Measurements from ENCODE around the gene OSGEP.

The OSGEP gene

GRCh38 chr14:20469242-20469889, 14.8 kb upstream of the OSGEP start, which contains the start of gene PNP (continued):
- TF ChIP-seq PRDM2 (tag by site-specific recombination; IDR thresholded peaks at IDR 0.05; ENCODE audit: borderline replicate concordance) (peak; percentile 96; the same call in 1 of the 2 replicates), BCL11A (tag by site-specific recombination; IDR thresholded peaks at IDR 0.05; ENCODE audit: low read depth) (no peak), ZFP41 (tag by site-specific recombination; IDR thresholded peaks at IDR 0.05; ENCODE audit: borderline replicate concordance) (no peak), ZNF707 (tag by site-specific recombination; IDR thresholded peaks at IDR 0.05) (no peak; the same call in 1 of the 2 replicates), ZBTB8A (tag by site-specific recombination; IDR thresholded peaks at IDR 0.05) (peak; percentile 93), ZNF350 (tag by site-specific recombination; IDR thresholded peaks at IDR 0.05) (no peak), ZSCAN23 (tag by site-specific recombination; IDR thresholded peaks at IDR 0.05) (peak; percentile 74; the same call in 1 of the 2 replicates), ZBTB11 (tag by site-specific recombination; conservative IDR thresholded peaks at IDR 0.05; ENCODE audit: low read depth) (no peak; the same call in 1 of the 2 replicates), ZNF664 (tag by site-specific recombination; IDR thresholded peaks at IDR 0.05) (no peak), ZNF571 (tag by site-specific recombination; IDR thresholded peaks at IDR 0.05) (no peak), ZNF423 (tag by site-specific recombination; IDR thresholded peaks at IDR 0.05) (peak; percentile 79), MZF1 (tag by site-specific recombination; IDR thresholded peaks at IDR 0.05; ENCODE audit: borderline replicate concordance) (peak; percentile 77; the same call in 1 of the 2 replicates), ZNF366 (tag by site-specific recombination; conservative IDR thresholded peaks at IDR 0.05) (no peak; the same call in 1 of the 2 replicates), ZNF132 (tag by site-specific recombination; IDR thresholded peaks at IDR 0.05; ENCODE audit: borderline replicate concordance) (no peak), ZNF600 (tag by site-specific recombination; IDR thresholded peaks at IDR 0.05) (peak; percentile 99), PATZ1 (tag by site-specific recombination; IDR thresholded peaks at IDR 0.05) (peak; percentile 48), ZNF560 (tag by site-specific recombination; IDR thresholded peaks at IDR 0.05; ENCODE audit: borderline replicate concordance) (no peak), WT1 (tag by site-specific recombination; IDR thresholded peaks at IDR 0.05) (no peak), KLF17 (tag by site-specific recombination; IDR thresholded peaks at IDR 0.05) (peak; percentile 90), ZNF626 (tag by site-specific recombination; IDR thresholded peaks at IDR 0.05) (no peak), ZNF610 (tag by site-specific recombination; IDR thresholded peaks at IDR 0.05; ENCODE audit: borderline replicate concordance) (peak; percentile 81), SCRT2 (tag by site-specific recombination; IDR thresholded peaks at IDR 0.05) (no peak), ZNF558 (tag by site-specific recombination; IDR thresholded peaks at IDR 0.05) (no peak), ZNF837 (tag by site-specific recombination; IDR thresholded peaks at IDR 0.05) (peak; percentile 83; the same call in 1 of the 2 replicates), IKZF3 (tag by site-specific recombination; IDR thresholded peaks at IDR 0.05) (peak; percentile 10; the same call in 1 of the 2 replicates), ZNF580 (tag by site-specific recombination; IDR thresholded peaks at IDR 0.05) (peak; percentile 66; the same call in 1 of the 2 replicates), SALL2 (tag by site-specific recombination; IDR thresholded peaks at IDR 0.05; ENCODE audit: borderline replicate concordance) (no peak; the same call in 1 of the 2 replicates)
